HuH-7.5 (cell line): ENCODE measurements around the gene LRRC63.
"Not testable (repeated sequence)": the region's sequence is repeated elsewhere in the genome, so short reads cannot be mapped to it uniquely, and the experiment has no call there.

Experiments used
- DNase-seq: peaks from one replicate; pipeline ENCODE4 v3.0.0; 2011; ENCODE audit warnings: low spot score

Gene LRRC63, protein sequence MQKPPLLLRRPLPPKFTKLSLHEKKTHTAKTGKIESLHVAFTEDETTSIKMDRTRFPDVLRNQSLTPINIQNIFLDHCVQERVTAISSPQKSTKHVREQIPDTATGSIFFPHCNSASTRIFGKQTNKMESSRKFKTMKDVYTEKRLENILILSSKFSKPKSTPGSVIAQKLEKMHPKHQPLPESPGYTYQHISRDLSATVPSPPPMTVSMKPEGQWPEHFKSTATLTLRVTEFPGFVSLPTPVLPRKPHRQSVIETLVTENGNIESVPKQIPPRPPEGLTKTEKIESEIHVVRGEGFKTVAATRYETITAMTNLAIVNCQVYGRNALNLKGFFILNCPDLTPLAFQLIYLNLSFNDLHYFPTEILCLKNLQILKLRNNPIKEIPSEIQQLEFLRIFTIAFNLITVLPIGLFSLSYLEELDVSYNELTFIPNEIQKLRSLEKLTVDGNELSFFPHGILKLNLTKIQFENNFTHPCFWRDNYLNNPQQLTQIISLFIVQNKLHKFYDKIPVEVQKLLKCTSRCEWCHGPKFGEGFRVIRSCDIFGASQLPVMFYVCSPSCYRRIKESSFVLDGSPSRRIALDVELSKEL

DNA sequence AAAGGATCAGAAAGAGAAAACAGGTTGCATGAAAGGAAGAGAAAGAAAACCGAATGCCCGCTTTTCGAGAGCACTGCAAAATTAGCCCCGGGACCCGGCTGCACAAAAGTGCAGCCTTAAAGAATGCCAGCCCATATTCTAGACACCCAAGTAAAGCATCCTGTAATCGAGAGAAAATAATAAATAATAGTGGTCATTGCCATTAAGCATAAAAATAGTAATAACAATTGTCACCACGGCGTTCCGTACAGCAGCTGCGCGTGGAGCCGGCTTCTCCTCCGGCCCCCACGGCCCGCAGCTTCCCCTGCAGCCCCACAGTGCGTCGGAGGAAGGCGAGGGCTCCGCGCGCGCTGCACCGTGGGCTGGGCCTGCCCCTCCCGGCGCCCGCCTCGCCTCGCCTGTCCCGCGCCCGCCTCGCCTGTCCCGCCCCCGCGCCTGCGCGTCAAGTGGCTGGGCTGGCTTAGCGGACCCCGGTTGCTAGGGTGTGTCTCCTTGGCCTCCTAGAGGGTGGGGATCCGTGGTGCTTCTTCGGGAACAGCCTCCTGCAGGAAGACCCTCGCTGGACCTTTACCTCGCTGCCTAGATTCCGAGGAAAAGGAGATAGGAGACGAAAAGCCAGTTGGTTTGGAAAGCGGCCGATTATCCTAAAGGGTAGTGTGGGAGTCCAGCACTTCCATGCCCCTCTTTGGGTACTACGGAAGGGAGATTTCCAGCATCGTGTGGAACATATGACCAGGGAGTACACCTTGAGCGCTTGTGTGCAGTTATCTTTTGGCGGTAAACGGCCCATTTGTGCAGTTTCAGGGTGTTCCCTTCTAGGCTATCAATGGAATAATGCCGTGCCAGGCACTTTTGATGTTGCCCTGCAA lies at the start of gene LRRC63:
LRRC63 (plus strand) TSS at position 446 of the 869 bp plus-strand sequence. CDS start 1,107 bp downstream, outside the sequence.
- DNase-seq = peak; percentile 56

DNA sequence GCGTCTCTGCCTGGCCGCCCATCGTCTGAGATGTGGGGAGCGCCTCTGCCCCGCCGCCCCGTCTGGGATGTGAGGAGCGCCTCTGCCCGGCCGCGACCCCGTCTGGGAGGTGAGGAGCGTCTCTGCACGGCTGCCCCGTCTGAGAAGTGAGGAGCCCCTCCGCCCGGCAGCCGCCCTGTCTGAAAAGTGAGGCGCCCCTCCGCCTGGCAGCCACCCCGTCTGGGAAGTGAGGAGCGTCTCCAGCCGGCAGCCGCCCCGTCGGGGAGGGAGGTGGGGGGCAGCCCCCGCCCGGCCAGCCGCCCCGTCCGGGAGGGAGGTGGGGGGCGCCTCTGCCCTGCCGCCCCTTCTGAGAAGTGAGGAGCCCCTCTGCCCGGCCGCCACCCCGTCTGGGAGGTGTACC lies 49.0 kb upstream of the LRRC63 start:
- DNase-seq = not testable (repeated sequence)

DNA sequence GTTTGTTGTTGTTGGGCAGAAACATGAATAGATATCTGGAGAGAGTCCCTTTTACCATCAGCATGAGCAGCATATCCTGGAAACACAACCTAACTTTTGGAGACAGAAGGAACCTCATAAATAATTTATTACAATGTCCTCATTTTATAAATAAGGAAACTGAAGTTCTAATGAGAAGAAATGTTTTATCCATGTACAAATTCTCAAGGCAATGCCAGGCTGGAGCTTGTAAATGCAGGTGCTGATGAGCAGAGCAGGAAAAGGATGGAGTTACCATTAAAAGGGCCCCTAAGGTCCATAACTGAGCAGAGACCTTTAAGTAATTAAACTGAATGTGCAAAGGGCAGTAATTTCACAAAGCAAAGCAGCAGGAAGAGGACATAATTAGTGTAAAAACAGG lies 47.1 kb upstream of the LRRC63 start:
- DNase-seq = no peak

DNA sequence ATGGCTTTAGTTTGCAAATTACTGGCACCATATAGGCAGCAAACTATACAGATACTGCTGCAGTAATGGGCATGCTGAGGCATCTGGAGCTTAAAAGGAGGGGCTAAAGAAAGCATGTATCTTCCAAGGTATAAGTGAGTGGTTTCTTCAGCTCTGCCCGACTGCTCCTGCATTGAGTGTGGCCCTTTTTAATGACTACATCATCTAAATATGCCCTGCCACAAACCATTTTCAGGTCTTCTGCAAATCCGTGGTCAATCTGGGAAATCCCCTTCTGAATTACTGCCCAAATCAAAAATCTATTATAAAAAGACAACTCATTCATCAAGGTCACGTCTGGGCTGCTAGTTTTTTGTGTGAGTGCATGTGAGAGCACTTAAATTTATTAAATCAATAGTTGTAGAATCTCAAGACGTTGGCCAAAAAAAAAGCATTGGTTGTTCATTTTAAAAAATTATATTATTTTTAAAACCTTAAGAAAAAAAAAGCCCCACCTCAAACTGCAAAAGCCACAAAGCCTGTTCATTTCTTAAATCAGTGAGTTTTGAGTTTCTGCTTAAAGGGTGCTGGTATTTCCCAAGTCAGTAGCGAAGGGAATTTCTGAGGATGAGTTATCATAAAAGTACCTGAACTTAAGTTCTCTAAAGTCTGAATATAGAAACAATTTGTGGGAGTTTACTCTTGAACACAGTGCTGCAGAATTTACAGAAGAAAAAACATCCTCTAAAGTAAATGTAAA lies 46.1 kb upstream of the LRRC63 start:
- DNase-seq = no peak

DNA sequence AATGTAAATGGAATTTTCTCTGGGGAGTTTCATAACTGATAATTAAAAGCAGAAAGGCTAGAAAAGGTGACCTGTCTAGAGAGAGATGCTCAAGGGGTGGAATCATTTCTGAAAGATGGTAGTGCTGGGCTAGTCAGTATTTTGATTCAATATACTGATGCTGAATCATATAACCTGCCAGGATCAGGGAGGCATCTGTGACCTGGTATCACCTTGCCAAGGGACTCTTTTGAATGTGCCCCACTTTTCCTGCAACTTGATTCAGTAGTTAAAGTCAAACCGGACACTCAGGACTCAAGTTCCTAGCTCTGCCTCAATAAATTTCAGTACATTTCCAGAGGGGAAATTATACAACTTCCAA lies 45.5 kb upstream of the LRRC63 start:
- DNase-seq = no peak

DNA sequence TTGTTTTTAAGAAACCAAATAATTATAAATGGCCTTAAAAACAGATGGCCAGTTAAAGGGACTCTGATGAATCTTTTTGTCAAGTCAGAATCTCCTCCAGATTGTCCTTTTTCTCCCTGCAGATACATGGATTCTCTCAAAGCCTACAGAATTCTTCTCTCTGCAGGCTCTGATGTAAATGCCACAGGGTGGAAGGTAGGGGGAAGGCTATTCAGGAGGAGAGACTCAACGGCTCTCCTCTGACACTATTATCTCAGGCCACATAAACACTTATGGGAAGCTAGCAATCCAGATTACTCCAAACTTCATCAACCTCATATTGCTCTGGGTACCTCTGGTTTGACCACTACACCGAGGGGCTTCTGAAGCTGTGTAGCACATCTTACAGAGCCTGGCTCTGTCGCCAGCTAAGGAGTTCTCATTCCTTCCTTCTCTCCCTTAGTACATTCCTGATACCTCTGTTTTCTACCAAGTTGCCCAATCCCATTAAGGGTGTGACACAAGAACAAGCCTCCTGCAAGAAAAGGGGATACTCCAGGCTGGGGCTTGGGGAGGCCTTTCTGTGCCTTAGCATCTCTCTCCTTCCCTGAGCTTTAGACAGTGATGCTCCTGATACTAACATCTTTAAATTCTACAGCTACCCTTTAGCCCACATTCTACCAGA lies 44.6 kb upstream of the LRRC63 start:
- DNase-seq = no peak

DNA sequence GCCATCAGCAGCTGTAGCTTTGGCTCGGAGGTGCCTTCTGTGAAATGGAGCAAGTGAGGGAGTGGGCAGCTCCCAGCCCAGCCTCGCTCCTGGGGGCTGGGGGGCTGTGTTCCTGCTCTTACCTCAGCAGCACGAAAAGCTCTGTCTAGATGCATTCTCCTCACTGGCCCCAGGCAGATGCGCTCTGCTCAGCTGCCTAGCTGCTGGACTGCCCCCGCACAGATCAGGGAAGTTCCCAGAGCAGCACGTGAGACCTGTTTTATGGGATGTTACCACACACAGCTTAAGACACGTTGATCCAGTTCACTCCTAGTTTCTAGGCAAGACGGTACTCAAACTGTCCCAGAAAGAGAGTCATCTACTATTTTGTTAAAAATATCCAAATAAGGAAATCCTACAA lies 43.4 kb upstream of the LRRC63 start:
- no peak for DNase-seq

DNA sequence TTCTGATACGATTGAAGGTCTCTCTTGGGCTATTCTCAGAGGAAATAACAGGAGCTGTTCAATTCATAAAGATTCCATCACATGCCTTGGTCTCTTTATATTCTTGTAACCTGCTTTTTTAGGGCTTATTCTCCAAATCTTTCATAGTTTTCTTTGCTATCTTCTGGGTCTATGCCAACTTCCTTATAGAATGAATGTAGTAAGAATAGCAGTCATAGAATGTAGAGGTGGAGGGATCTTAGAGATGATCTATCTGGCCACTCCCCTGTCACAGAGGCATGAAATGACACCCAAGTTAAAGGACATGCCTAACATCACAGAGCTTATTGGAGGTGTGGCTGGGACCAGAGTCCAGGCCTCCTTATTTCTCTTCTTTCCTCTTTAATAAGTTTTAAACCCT lies 42.9 kb upstream of the LRRC63 start:
- no peak for DNase-seq

DNA sequence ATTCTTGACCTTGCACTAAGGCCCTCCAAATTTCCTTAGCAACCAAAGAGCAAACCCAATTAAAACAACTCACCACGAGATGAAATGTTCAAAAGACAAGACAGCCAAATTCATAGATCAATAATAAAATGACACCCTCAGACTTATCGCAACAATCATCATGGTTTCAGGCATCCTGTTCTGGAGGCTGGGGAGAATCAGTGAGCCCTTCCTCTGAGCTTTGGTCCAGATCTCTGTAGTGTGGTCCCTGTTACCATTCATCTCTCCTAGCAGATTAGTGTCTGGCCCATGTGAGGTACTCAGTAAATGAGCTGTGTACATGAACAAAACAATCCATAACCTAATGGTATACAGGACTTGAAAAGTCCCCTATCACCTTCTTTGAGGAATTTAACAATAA lies 42.0 kb upstream of the LRRC63 start:
- no peak for DNase-seq

DNA sequence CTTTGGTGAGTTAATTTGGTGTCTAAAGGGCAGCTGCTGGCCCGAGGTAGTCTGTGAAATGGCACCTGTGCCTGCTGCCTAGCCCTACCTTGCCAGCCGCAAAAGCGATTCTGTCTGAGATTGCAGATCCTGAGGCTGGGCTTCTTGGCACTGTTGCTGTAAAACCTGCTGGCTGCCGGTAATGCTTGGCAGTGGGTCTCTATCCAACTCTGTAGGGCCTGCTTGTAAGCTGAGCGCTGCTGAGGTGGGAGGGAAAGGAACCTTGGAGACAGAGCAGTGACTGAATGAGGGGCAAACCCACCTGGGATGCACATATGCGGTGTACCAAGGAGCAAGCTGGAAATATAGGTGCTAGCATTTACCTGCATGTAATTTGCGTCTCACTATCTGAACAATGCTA lies 41.5 kb upstream of the LRRC63 start:
- DNase-seq = no peak

DNA sequence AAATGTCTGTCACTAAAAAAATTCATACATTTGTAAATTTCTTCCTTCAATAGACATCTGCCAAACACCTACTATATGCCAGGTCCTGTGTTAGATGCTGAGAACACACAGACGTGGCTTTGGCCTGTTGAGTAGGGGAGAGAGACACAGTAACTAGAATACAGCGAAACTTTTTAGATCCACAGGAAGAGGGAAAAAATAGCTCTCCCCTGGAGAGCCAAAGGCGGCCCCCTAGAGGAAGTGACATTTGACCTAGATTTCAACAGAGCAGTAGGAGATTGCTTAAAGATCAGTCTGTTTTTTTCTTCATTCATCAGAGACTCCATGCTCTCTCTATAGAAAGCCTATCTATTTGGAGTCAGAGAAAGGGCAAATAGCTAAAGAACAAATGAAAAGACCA lies 41.0 kb upstream of the LRRC63 start:
- no peak for DNase-seq

DNA sequence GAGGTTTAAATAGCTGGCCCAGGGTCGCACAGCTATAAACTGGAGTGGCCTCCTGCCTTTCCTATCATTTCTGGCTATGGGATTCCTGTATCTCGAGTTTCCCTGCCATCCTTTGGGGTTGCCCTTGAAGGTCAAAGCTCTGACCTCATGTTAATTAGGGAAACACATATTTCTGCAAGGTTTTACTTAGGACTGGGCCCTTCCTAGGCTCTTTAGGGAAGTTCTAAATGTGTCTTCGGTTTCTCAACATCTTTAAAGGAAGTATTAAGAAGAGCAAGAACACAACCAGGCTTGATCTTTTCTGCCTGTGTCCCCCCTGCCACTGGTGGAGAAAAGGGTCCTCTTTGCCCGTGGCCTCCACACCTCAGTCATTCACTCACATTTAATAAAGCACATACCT lies 40.5 kb upstream of the LRRC63 start:
- no peak for DNase-seq

DNA sequence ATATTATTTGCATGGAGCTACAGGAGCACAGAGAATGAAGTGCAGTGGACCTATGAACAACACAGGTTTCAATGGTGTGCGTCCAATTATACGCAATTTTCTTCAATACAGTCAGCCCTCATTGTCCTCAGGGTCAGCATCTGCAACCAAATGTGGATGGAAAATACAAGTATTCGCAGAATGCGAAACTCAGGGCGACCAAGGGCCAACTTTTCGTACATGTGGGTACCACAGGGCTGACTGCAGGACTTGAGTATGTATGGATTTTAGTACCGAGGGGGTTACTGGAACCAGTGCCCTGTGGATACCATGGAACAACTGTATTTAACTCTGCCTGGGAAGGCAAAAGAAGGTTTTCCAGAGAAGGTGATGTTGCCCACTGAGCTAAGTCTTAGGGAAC lies 40.0 kb upstream of the LRRC63 start:
- DNase-seq = no peak

DNA sequence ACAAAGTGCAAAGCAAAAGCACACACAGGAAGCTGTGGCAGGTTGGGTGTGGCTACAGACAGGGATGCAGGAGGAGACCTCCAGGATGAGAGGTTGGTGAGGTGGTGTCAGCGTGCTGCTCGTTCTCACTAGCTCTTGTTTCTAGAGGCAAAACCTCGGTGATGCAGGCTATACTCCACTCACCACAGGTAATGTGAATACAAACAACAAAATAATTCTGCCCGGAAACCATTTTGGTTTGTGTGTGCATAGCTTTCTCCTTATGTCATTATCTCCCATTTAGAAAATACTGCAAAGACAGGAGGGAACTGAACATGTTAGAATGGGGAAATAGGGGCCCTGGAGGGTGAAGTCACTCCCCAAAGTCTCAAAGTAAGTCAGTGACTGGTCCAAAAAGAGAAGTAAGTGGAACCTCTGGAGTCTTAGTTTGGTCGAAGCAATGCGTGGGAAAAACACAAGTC lies 39.2 kb upstream of the LRRC63 start:
- no peak for DNase-seq

DNA sequence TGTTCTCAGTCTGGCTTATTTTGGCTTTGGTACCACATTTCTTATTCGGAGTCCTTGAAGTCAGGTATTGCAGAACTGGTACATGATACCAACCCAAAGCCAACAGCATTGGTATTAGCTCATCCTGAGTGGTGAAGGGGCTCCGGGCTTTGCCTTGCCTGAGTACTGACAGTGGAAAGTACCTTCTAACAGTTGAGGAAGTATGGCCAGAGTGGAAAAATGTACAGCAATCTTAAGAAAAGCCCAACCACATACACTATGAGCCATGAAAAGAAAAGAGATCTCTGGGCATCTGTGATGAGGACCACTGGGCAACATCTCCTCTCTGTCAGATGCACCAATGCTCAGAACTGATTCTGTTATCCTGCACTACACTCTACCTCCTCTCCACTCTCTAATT lies 38.1 kb upstream of the LRRC63 start:
- DNase-seq = no peak

DNA sequence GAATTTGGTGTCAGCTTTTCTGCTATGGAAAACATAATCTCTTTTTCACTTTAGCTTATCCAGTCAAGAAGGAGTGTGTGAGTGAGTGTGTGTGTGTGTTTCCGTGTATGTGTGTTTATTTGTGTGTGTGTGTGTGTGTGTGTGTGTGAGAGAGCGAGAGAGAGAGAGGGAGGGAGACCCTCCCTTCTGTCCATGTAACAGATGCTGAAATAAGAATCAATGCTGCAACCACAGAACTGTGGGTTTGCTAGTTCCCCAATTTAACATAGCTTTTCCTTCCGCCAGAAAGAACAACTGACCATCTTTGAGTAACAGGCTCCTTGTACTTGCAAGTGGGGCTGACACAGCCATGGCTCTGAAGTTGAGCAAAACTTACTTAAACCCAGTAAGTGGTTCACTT lies 35.0 kb upstream of the LRRC63 start:
- no peak for DNase-seq

DNA sequence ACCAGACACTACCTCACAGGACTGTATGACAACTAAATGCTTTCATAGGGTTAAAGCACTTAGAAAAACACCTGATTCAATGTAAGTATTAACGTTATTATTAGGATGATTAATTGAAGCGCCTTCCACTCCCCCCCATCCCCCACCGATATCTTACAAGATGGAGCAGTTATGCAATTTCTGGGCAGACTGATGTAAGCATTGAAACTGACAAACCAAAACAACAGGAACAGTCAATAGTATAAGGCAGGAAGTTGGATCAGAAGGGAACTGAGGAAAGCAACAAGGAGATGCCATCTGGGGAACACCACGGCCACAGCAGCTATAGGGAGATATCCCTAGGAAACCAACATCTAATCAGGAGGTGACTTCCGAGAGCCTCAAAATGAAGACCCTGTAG lies 33.6 kb upstream of the LRRC63 start:
- DNase-seq = no peak

DNA sequence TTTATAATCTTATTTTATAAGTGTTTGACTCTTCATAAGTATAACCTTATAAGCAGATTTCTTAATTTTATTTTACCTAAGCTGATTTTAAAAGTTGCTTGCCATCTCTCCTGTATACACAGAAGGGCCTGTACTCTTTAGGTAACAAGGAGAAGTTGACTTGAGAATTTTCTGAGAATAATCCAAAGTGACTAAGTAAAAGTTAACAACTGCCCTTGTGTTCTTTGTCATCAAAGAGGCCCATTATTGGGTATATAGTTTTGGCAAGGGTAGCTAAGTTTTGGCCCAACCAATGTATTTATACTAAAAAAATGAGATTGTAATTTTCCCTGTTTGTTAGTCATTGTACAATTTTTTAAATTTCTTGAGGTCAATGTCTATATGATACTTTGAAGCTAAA lies 32.9 kb upstream of the LRRC63 start:
- no peak for DNase-seq

DNA sequence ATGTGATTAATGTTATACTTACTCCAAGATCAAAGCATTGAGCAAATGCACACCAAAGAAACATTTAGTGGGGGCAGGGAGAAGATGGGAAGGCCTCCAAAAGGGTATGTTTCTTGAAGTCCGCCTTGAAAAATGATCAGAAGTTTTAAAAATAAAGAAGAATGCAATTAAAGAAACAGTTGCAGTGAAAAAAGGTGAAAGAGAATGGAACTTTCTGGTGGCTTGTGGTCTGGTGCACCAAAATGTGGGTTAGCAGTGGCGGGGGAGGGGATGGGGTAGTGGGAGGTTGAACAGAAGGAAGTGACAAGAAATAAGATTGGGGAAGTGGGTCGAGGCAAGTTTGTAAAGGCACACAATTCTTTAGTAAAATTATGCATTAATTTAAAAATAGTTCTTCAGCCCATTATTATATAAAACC lies 32.2 kb upstream of the LRRC63 start:
- no peak for DNase-seq

DNA sequence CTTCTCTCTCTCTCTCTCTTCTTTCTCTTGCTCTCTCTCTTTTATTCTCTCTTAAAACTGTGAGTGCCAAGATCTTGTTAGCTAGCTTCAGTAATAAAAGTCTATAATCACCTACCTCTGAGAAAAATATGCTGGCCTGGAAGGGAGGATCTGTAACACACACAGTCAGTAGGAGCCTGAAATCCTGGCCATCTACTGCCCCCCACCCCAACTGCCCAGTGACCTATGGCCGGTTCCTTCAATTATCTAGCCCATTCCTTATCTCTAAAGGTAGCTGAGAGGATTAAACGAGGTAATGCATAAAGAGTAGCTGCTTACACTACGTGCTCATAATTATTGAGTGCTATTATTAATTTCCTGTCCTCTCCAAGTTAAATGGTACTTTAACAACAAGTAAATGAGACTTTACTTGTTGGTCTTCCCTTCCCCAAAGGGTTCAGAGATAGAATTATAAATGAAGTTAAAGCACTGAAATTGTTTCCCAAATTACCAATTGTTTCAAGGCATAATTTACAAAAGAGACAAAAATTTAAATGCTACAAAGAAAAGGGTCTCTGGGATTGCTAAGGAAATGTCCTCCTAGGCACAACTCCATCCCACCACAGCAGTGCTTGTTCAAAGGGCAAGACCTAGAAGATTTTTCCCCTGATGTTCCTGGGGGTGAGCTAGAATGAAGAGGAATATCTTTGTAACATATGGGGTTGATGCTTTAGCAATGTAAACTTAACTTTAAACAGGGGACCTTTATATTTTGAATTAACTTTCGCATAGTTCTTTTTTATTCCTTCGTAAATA lies 31.6 kb upstream of the LRRC63 start:
- no peak for DNase-seq

DNA sequence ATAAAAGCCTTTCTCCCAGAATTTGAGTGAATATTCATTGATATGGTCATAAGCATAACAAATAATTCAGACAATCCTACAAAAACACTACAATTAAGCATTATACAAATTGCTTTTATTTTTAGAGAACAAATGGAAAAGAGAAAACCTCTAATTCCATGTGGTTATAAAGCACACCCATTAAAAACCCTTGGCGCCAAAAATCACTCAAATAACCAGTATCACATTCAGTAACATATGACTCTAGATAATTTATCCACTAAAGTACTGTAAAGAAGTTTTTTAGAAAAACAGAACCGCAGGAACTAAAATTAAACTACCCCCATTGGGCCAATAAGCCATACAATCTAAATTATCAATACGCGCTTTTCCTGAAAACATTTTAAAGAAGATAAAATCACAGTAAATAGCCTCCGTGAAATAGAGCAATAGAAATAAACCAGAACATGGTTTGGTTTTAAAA lies 30.3 kb upstream of the LRRC63 start:
- DNase-seq = no peak
